HCT116 (cell line): Measurements from ENCODE around the gene DIS3L. TPM values are rescaled to one million over a fixed set of nuclear protein-coding genes. Genes with fewer than 3 reads are reported as not detected.

ENCODE experiments used
- ATAC-seq: fragments of 200-7000 bp; cut with Tn5 transposase; 2 replicates; pipeline ENCODE4 v1.9.1; 2020; ENCODE audit warnings: mild to moderate bottlenecking, moderate library complexity
- BruUV-seq: library from RNA; stranded (reverse); fragments of 400-500 nt; replicated peaks from 2 replicates; lab custom pipeline; 2021; lab: Mats Ljungman, UMichigan
- CTCF ChIA-PET: fragments of 300-600 bp; sonication (Branson Sonifier 250); formaldehyde crosslinking; loops from one replicate; lab custom pipeline; 2021; ENCODE audit warnings: antibody characterized with exemption; lab: Charles Lee
- POLR2A ChIA-PET: fragments of 300-600, 350-600 bp; sonication (Branson Sonifier 250); formaldehyde crosslinking; loops from one replicate; lab custom pipeline; 2021; ENCODE audit warnings: antibody characterized with exemption; lab: Charles Lee
- RAD21 ChIA-PET, 2 experiments: fragments of 300-600 bp; sonication (Branson Sonifier 250); formaldehyde crosslinking; loops; one replicate each; lab custom pipeline; 2023; ENCODE audit warnings: low total read pairs in 2 of 2; ENCODE audit not compliant: uncharacterized antibody in 2 of 2, unreplicated experiment in 2 of 2, low non-redundant PET in 1 of 2; lab: Charles Lee
- DNase-seq: peaks from one replicate; pipeline ENCODE4 v3.0.0-alpha.2; 2010; ENCODE audit warnings: low read depth, low spot score
- H2AFZ ChIP-seq: fragments of 200-600 bp; shearing (Covaris generic), sonication (generic); 2 replicates; pipeline ENCODE4 v1.6.1; 2017; ENCODE audit warnings: low read depth, mixed run types, mixed read lengths, antibody characterized with exemption, low read length; ENCODE audit not compliant: poor library complexity, severe bottlenecking
- H3K27ac ChIP-seq: 2 replicates; pipeline ENCODE4 v1.5.1; 2012; ENCODE audit warnings: low read depth, low read length
- H3K27me3 ChIP-seq: fragments of 200-600 bp; sonication (generic); 2 replicates; pipeline ENCODE4 v1.6.1; 2016; ENCODE audit warnings: mixed run types, low read length, mixed read lengths; ENCODE audit not compliant: insufficient read depth
- H3K36me3 ChIP-seq, 2 experiments: fragments of 200-500 bp in 1 of 2; fragments of 200-600 bp in 1 of 2; sonication (Bioruptor generic) in 1 of 2; sonication (generic) in 1 of 2; 2 replicates each; pipeline versions ENCODE4 v1.5.1 to v1.6.1; 2014 to 2016; ENCODE audit warnings: low read length in 2 of 2, inconsistent platforms in 1 of 2, mixed read lengths in 1 of 2, mixed run types in 1 of 2; ENCODE audit not compliant: insufficient read depth in 2 of 2, control insufficient read depth in 1 of 2
- H3K4me1 ChIP-seq, 2 experiments: fragments of 200-600 bp in 1 of 2; sonication (generic) in 1 of 2; 2 replicates each; pipeline versions ENCODE4 v1.5.1 to v1.6.1; 2012 to 2017; ENCODE audit warnings: low read length in 2 of 2, inconsistent platforms in 1 of 2, mild to moderate bottlenecking in 1 of 2, mixed read lengths in 1 of 2, mixed run types in 1 of 2, moderate library complexity in 1 of 2; ENCODE audit not compliant: insufficient read depth in 2 of 2, control insufficient read depth in 1 of 2
- H3K4me2 ChIP-seq: fragments of 200-600 bp; sonication (generic); 2 replicates; pipeline ENCODE4 v1.6.1; 2017; ENCODE audit warnings: mixed run types, low read length, mixed read lengths
- H3K4me3 ChIP-seq, 2 experiments: fragments of 200-600 bp in 1 of 2; sonication (generic) in 1 of 2; replicated peaks in 1 of 2; 2 replicates each; pipeline ENCODE4 v1.5.1; 2011 to 2016; ENCODE audit warnings: low read length in 2 of 2, control low read depth in 1 of 2, low read depth in 1 of 2, mild to moderate bottlenecking in 1 of 2, mixed read lengths in 1 of 2, mixed run types in 1 of 2
- H3K79me2 ChIP-seq: fragments of 200-600 bp; sonication (generic); 2 replicates; pipeline ENCODE4 v1.6.1; 2017; ENCODE audit warnings: mild to moderate bottlenecking, mixed run types, low read length, moderate library complexity, mixed read lengths; ENCODE audit not compliant: insufficient read depth
- H3K9ac ChIP-seq: fragments of 200-600 bp; sonication (generic); 2 replicates; pipeline ENCODE4 v1.6.1; 2016; ENCODE audit warnings: low read length, mixed read lengths
- H3K9me2 ChIP-seq: fragments of 200-600 bp; sonication (generic), shearing (Covaris generic); 2 replicates; pipeline ENCODE4 v1.6.1; 2017; ENCODE audit warnings: mixed run types, mild to moderate bottlenecking, moderate library complexity; ENCODE audit not compliant: insufficient read depth
- H3K9me3 ChIP-seq, 2 experiments: fragments of 200-500 bp in 1 of 2; fragments of 200-600 bp in 1 of 2; sonication (Bioruptor generic) in 1 of 2; sonication (generic) in 1 of 2; 2 replicates each; pipeline ENCODE4 v1.6.1; 2014 to 2017; ENCODE audit warnings: low read length in 2 of 2, mixed read lengths in 2 of 2, inconsistent platforms in 1 of 2, low read depth in 1 of 2, mild to moderate bottlenecking in 1 of 2, mixed run types in 1 of 2, moderate library complexity in 1 of 2; ENCODE audit not compliant: control insufficient read depth in 1 of 2, insufficient read depth in 1 of 2
- H4K20me1 ChIP-seq: fragments of 200-600 bp; sonication (generic), shearing (Covaris generic); 2 replicates; pipeline ENCODE4 v1.6.1; 2017; ENCODE audit warnings: mixed run types, mild to moderate bottlenecking, moderate library complexity; ENCODE audit not compliant: insufficient read depth
- CEBPB ChIP-seq: IDR thresholded peaks from 2 replicates; pipeline ENCODE4 v1.6.1; 2012; ENCODE audit warnings: low read depth
- POLR2A ChIP-seq: IDR thresholded peaks from 2 replicates; pipeline ENCODE4 v1.7.0; 2011; ENCODE audit warnings: borderline replicate concordance; ENCODE audit not compliant: insufficient read depth, insufficient read length; ENCODE audit errors: extremely low read depth
- SIN3A ChIP-seq: IDR thresholded peaks from 2 replicates; pipeline ENCODE4 v1.6.1; 2012; ENCODE audit warnings: low read depth
- intact Hi-C: fragments of 100-400 bp; cut with micrococcal nuclease; formaldehyde crosslinking; loops from 2 replicates; pipeline ENCODE4 v1.10.0; 2022
- total RNA-seq: library from RNA; stranded (reverse); gene quantifications from one replicate; pipeline ENCODE4 v1.2.1, GENCODE V29; 2021; ENCODE audit not compliant: unreplicated experiment
- TF ChIP-seq, protein P1 (sequence below): IDR thresholded peaks from 2 replicates; pipeline ENCODE4 v1.6.1; 2012
- TF ChIP-seq, protein P2 (sequence below): IDR thresholded peaks from 2 replicates; pipeline ENCODE4 v1.6.1; 2012; ENCODE audit warnings: low read depth
- TF ChIP-seq, protein P3 (sequence below), 3 experiments: fragments of 200-600 bp in 1 of 3; sonication (generic) in 1 of 3; IDR thresholded peaks in 2 of 3; conservative IDR thresholded peaks in 1 of 3; 2 replicates each; pipeline ENCODE4 v1.5.1; 2012 to 2017; ENCODE audit warnings: low read depth in 2 of 3, low read length in 2 of 3, antibody characterized with exemption in 1 of 3, borderline replicate concordance in 1 of 3, control low read depth in 1 of 3, mild to moderate bottlenecking in 1 of 3, mixed read lengths in 1 of 3, mixed run types in 1 of 3, moderate library complexity in 1 of 3; ENCODE audit not compliant: insufficient read depth in 1 of 3

DIS3L gene
- total RNA-seq, 1 experiment from 2014 or later: 32.2 TPM

DNA sequence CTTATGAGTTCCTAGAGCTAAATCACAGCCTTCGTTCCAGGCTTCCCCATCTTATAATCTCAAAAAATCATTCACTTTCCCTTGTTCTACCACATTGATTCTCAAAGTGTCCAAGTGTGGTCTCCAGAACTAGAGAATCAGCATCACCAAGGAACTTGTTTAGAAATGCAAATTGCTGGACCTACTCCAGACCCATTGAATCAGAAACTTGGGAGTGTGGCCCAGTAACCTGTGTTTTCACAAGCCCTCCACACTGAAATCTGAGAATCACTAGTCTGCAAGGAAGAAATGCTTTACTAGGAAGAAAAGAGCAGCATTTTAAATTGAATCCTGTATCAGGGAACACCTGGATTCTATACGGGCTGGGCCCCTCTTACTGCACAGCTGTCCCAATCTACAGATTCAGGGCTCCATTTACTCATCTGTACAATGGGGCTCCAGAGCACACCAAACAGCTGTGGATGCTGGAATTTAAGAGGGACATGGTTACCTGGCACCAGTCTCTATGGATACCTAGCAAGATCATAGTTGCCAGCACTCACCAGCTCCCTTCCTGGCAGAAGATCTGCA, 43.7 kb upstream of the DIS3L start:
- intact Hi-C loops: loop anchor here (5.0 kb wide), 1 partner anchor 38 kb away; no protein-coding TSS in a partner anchor
- RAD21 ChIA-PET: no interaction called here
- no TSS peak for BruUV-seq
- TF ChIP-seq, protein P1, sequence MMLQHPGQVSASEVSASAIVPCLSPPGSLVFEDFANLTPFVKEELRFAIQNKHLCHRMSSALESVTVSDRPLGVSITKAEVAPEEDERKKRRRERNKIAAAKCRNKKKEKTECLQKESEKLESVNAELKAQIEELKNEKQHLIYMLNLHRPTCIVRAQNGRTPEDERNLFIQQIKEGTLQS: no peak
- no peak for TF ChIP-seq SIN3A
- no peak for TF ChIP-seq POLR2A
- TF ChIP-seq CEBPB: no peak
- TF ChIP-seq, protein P2, sequence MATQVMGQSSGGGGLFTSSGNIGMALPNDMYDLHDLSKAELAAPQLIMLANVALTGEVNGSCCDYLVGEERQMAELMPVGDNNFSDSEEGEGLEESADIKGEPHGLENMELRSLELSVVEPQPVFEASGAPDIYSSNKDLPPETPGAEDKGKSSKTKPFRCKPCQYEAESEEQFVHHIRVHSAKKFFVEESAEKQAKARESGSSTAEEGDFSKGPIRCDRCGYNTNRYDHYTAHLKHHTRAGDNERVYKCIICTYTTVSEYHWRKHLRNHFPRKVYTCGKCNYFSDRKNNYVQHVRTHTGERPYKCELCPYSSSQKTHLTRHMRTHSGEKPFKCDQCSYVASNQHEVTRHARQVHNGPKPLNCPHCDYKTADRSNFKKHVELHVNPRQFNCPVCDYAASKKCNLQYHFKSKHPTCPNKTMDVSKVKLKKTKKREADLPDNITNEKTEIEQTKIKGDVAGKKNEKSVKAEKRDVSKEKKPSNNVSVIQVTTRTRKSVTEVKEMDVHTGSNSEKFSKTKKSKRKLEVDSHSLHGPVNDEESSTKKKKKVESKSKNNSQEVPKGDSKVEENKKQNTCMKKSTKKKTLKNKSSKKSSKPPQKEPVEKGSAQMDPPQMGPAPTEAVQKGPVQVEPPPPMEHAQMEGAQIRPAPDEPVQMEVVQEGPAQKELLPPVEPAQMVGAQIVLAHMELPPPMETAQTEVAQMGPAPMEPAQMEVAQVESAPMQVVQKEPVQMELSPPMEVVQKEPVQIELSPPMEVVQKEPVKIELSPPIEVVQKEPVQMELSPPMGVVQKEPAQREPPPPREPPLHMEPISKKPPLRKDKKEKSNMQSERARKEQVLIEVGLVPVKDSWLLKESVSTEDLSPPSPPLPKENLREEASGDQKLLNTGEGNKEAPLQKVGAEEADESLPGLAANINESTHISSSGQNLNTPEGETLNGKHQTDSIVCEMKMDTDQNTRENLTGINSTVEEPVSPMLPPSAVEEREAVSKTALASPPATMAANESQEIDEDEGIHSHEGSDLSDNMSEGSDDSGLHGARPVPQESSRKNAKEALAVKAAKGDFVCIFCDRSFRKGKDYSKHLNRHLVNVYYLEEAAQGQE: no peak
- TF ChIP-seq, protein P3, sequence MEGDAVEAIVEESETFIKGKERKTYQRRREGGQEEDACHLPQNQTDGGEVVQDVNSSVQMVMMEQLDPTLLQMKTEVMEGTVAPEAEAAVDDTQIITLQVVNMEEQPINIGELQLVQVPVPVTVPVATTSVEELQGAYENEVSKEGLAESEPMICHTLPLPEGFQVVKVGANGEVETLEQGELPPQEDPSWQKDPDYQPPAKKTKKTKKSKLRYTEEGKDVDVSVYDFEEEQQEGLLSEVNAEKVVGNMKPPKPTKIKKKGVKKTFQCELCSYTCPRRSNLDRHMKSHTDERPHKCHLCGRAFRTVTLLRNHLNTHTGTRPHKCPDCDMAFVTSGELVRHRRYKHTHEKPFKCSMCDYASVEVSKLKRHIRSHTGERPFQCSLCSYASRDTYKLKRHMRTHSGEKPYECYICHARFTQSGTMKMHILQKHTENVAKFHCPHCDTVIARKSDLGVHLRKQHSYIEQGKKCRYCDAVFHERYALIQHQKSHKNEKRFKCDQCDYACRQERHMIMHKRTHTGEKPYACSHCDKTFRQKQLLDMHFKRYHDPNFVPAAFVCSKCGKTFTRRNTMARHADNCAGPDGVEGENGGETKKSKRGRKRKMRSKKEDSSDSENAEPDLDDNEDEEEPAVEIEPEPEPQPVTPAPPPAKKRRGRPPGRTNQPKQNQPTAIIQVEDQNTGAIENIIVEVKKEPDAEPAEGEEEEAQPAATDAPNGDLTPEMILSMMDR (IDR thresholded peaks at IDR 0.05 in 2 of 3, conservative IDR thresholded peaks at IDR 0.05 in 1 of 3; ENCODE audit: borderline replicate concordance in 1 of 3, insufficient read depth in 1 of 3, low read depth in 2 of 3, low read length in 2 of 3): no peak
- Histone ChIP-seq H3K9me2 (no peaks in the 10 kb centered on the region), H3K4me3 (no peak overlapping the region), H3K36me3 (no peaks in the 10 kb centered on the region), H3K27ac (no peak overlapping the region), H3K9me3 (no peaks in the 10 kb centered on the region), H2AFZ (no peak overlapping the region), H3K9ac (no peak overlapping the region), H4K20me1 (no peaks in the 10 kb centered on the region), H3K79me2 (no peaks in the 10 kb centered on the region), H3K27me3 (no peaks in the 10 kb centered on the region), H3K4me1 (peaks cover 0 to 20% of the 10 kb centered on the region in 2 experiments; a peak in 2 of 4 replicates), H3K4me2 (no peak overlapping the region)
- ATAC-seq: no peak
- no peak for DNase-seq
- POLR2A ChIA-PET: no interaction called here
- CTCF ChIA-PET: no interaction called here
